HG02870 (cell line): ENCODE measurements around the gene TFAP2E.

Source experiments
- ATAC-seq: cut with Tn5 transposase; IDR thresholded peaks from one replicate; pipeline ENCODE4 v1.9.1; 2021; ENCODE audit warnings: mild to moderate bottlenecking, moderate library complexity; ENCODE audit not compliant: unreplicated experiment

Gene TFAP2E

GRCh38 chr1:35592991-35593769, 20.1 kb downstream of the TFAP2E start:
- no peak for ATAC-seq

DNA sequence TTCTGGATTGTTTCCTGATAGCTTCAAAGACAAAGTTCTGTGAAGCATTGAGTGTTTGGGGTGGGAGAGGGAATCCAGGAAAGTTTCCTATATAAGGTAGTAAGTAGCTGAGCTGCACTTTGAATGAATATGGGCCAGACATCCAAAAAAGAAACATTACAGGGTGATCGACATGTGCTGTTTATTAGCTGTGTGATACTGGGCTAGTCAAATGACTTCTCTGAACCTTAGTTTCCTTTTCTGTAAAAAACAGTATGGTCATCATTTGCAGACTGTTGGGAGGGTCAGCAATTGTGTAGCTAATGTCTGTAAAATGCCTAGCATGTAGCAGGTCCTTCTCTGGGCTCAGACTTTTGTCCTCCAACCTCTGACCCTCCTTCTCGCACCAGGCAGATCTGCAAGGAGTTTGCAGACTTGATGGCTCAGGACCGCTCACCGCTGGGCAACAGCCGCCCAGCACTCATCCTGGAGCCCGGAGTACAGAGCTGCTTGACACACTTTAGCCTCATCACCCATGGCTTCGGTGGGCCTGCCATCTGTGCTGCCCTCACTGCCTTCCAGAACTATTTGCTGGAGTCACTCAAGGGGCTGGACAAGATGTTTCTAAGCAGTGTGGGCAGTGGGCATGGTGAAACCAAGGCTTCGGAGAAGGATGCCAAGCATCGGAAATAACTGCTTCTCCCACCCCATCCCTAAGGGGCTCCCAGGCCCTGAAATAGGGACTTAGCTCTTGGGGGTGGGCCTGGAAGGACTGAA, 21.1 kb downstream of the TFAP2E start:
- ATAC-seq: no peak

DNA sequence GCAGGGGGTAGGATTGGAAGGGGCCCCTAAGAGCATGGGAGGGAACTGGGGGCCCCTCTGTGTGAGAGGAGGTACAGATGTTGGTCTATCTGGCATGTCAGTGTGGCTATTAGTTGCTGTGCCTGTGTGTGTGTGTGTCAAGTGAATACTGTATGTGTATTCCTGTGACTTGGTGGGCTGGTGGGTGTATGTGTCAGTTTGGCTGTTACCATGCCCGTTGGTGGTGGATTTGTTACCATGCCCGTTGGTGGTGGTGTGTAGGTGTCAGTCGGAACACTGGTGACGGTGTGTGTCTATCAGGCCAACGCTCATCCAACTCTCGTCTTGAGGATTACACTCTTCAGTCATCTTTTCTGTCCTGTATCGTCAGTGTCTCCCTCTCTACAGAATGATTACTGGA, 22.6 kb downstream of the TFAP2E start:
- ATAC-seq: no peak

GRCh38 chr1:35597870-35598269, 24.8 kb downstream of the TFAP2E start:
- ATAC-seq: no peak

GRCh38 chr1:35598895-35599294, 25.8 kb downstream of the TFAP2E start:
- ATAC-seq: no peak

GRCh38 chr1:35599411-35599810, 26.3 kb downstream of the TFAP2E start:
- ATAC-seq: no peak

DNA sequence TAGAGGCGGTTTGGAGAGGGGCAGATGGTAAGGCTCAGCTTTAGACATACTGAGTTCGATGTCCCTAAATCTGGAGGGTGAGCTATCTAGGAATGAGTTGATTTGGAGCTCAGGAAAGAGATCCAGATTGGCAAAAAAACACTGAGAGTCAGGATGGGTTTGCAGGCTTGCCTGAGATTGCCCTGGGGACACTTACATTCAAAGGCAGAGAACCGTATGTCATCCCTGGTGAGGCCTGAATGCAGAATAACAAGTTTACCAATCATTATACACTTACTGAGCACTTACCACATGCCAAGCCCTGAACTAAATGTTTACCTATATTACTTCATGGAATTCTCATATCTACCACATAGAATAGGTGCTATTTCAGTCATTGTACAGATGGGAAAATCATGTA, 27.5 kb downstream of the TFAP2E start:
- ATAC-seq: no peak

GRCh38 chr1:35603468-35603867, 30.4 kb downstream of the TFAP2E start:
- ATAC-seq: no peak

DNA sequence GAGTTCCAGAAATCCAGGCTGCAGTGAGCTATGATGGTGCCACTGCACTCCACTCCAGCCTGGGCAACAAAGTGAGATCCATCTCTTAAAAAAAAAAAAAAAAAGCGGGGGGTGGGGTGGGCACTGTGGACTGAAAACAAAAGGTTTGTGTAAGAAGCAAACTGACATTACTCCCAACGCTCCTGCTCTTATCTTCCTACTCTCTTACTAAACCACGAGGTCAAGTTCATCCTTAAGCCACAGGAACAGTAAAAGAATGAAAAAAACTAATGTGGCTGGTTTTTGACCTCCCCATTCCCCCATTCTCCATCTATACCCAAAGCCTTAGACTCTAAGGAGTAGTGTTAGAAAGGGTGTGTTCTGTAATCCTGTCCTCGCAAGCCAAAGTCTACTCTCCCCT, 30.8 kb downstream of the TFAP2E start:
- no peak for ATAC-seq

- ATAC-seq: no peak
Observed at GRCh38 chr1:35605071-35605866, 32.2 kb downstream of the TFAP2E start.

DNA sequence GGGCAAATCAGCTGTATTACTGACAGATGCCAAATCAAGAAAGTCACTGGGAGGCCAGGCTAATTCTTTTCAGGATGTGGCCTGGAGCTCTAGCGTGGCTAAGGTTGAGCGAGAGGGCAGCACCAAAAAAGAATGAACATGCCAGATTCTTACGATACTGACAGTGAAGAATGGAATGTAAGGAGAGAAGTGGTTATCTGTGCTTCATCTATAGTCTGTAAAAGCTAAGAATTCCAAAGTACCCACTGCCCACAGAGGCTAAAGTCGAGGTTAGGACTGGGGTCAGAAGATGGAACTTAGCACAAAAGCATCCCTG, 32.7 kb downstream of the TFAP2E start:
- no peak for ATAC-seq

DNA sequence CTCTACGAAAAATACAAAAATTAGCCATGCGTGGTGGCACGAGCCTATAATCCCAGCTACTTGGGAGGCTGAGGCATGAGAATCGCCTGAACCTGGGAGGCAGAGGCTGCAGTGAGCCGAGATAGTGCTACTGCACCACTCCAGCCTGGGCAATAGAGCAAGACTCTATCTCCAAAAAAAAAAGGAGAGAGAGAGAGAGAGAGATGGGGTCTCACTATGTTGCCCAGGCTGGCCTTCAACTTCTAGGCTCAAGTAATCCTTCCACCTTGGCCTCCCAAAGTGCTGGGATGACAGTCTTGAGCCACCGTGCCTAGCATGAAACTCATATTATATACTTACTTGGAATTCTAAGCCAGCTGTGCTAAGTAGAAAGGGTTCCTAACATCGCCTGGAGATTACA, 38.5 kb downstream of the TFAP2E start:
- ATAC-seq: no peak

GRCh38 chr1:35615440-35615839, 42.3 kb downstream of the TFAP2E start:
- no peak for ATAC-seq

DNA sequence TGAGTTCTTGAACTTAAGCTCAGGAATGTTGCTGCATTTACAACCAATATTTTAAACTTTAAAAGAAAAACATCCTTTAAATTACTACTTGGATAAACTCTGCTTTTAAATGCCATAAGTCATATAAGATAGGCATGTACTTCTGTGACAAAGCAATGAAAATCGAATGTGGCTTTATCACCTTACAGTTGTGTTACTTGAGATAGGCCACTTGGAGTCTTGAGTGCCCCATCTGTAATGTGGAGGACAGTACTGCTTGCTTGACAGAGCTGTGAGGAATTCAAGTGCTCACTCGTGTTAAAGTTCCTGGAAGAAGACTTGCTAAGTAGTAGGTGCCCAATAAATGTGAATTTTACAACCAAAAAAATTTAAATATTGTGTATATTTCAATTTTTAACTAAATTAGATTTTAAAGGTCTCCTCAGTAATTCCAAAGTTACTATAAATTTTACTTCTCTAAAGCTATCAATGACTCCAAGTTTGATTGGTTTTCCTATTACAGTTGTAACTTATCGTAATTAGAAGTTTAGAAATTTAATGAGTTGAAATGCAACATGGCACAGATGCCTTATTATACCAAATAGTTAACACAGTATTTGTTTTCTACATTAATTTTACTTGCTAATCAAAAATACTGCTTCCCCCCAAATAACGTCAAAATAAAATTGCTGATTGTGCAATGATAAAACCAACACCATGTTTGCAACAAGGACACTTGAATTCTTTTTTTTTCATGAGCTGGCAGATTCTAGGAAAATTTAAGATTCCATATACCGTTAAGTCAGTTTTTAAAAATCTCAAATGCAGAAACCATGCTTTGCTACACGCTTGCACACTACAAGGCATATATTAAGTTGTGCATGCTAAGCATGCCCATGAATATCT, 46.4 kb downstream of the TFAP2E start:
- ATAC-seq: no peak

DNA sequence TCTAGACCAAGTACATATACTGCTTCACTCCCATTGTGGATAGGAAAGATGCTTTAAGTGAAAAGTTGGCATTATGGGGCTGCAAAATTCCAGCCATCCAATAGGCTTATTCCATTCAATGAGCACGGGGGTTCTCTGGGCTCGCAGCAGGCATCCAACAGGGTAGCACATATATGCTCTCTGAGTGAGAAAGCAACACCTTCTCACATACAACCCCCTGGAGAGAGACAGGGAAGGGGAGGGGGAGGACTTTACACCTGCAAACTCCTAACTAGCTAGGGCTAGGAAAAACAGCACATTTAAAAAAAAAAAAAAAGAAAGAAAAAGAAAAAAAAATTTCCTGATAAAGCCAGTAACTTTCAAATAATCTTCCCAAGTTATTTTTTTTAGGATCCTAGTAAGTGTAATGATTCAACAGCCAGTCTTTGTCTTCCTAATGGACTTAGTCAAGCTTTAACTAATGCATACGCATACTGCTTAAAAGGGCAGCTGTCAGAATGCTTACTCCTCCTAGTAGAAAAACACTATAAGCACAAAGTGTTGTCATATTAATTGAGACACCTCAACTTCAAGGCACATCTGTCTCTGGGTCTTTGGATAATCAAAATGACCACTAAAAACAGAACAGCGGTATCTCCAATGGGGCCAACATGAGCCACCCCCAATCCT, 49.5 kb downstream of the TFAP2E start:
- ATAC-seq: no peak

GRCh38 chr1:35623832-35624231, 50.7 kb downstream of the TFAP2E start:
- ATAC-seq: no peak

- no peak for ATAC-seq
Observed at GRCh38 chr1:35629051-35629450, 55.9 kb downstream of the TFAP2E start.

- ATAC-seq: no peak
Observed at GRCh38 chr1:35631396-35631795, 58.3 kb downstream of the TFAP2E start.

- ATAC-seq: no peak
Observed at GRCh38 chr1:35633547-35633946, 60.4 kb downstream of the TFAP2E start.

DNA sequence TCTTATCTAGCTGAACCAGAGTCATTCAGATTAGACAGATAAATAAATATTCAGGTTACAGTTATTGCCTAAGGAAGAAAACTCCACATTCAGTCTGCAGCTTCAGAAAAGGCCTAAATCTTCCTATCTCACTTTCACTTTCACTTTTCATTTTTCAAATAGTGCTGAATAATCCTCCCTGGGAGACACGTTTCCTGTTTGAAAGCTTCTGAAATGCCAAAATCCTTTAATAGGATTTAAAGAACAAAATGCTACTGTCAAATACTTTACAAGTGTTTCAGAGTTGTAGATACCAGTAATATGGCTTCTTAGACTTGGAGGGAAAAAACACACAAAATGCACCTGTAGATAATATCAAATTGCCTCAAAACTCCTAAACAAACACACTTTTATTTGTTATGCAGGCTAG, 64.3 kb downstream of the TFAP2E start:
- ATAC-seq: no peak
